ENCODE data around the gene SDHAF3.
"Not testable (repeated sequence)": the region's sequence is repeated elsewhere in the genome, so short reads cannot be mapped to it uniquely, and the experiment has no call there.

The SDHAF3 gene

GRCh38 chr7:97096037-97096436 is 21.5 kb upstream of the SDHAF3 start:
- no peak overlapping the region for H3K9ac ChIP-seq (ENCODE audit: low read depth, low read length)
- no peaks in the 10 kb centered on the region for H3K36me3 ChIP-seq (ENCODE audit: insufficient read depth, low read depth, low read length)
- H3K9me3 ChIP-seq (ENCODE audit: insufficient read depth, low read depth, low read length) = no peaks in the 10 kb centered on the region
- no peak overlapping the region for H3K4me3 ChIP-seq (ENCODE audit: low read length)
- H3K27ac ChIP-seq (ENCODE audit: low read length) = no peak overlapping the region
- no peaks in the 10 kb centered on the region for H3K4me1 ChIP-seq (ENCODE audit: insufficient read depth, low read length)
- no peaks in the 10 kb centered on the region for H3K27me3 ChIP-seq (ENCODE audit: insufficient read depth, low read length)

GRCh38 chr7:97096661-97097060 is 20.8 kb upstream of the SDHAF3 start:
- Histone ChIP-seq H3K9me3 (ENCODE audit: insufficient read depth, low read depth, low read length) (no peaks in the 10 kb centered on the region), H3K27ac (ENCODE audit: low read length) (no peak overlapping the region), H3K4me1 (ENCODE audit: insufficient read depth, low read length) (no peaks in the 10 kb centered on the region), H3K9ac (ENCODE audit: low read depth, low read length) (no peak overlapping the region), H3K4me3 (ENCODE audit: low read length) (no peak overlapping the region), H3K36me3 (ENCODE audit: insufficient read depth, low read depth, low read length) (no peaks in the 10 kb centered on the region), H3K27me3 (ENCODE audit: insufficient read depth, low read length) (no peaks in the 10 kb centered on the region)

- Histone ChIP-seq H3K27ac (ENCODE audit: low read length) (no peak overlapping the region), H3K9me3 (ENCODE audit: insufficient read depth, low read depth, low read length) (peaks cover 9% of the 10 kb centered on the region), H3K36me3 (ENCODE audit: insufficient read depth, low read depth, low read length) (no peaks in the 10 kb centered on the region), H3K4me1 (ENCODE audit: insufficient read depth, low read length) (no peaks in the 10 kb centered on the region), H3K4me3 (ENCODE audit: low read length) (no peak overlapping the region), H3K27me3 (ENCODE audit: insufficient read depth, low read length) (no peaks in the 10 kb centered on the region), H3K9ac (ENCODE audit: low read depth, low read length) (no peak overlapping the region)
Observed at GRCh38 chr7:97104719-97105238, 12.7 kb upstream of the SDHAF3 start.

GRCh38 chr7:97107192-97107800 is 10.2 kb upstream of the SDHAF3 start:
- no peaks in the 10 kb centered on the region for H3K4me1 ChIP-seq (ENCODE audit: insufficient read depth, low read length)
- H3K27me3 ChIP-seq (ENCODE audit: insufficient read depth, low read length) = no peaks in the 10 kb centered on the region
- no peak overlapping the region for H3K27ac ChIP-seq (ENCODE audit: low read length)

GRCh38 chr7:97116308-97116707 is 1.2 kb upstream of the SDHAF3 start:
- H3K4me3 ChIP-seq (ENCODE audit: low read length) = no peak overlapping the region
- H3K27ac ChIP-seq (ENCODE audit: low read length) = no peak overlapping the region

More at GRCh38 chr7:97107192-97107800, 10.2 kb upstream of the SDHAF3 start:
- Histone ChIP-seq H3K9ac (ENCODE audit: low read depth, low read length) (no peak overlapping the region), H3K9me3 (ENCODE audit: insufficient read depth, low read depth, low read length) (peaks cover 9% of the 10 kb centered on the region), H3K4me3 (ENCODE audit: low read length) (no peak overlapping the region), H3K36me3 (ENCODE audit: insufficient read depth, low read depth, low read length) (no peaks in the 10 kb centered on the region)

GRCh38 chr7:97117035-97117371 is 495 bp upstream of the SDHAF3 start:
- Histone ChIP-seq H3K4me3 (ENCODE audit: low read length) (peak overlapping the region; percentile 86), H3K27ac (ENCODE audit: low read length) (peak overlapping the region; percentile 79), H3K9ac (ENCODE audit: low read depth, low read length) (peak overlapping the region; percentile 85; the same call in 1 of the 2 replicates), H3K4me1 (ENCODE audit: insufficient read depth, low read length) (peaks cover 3% of the 10 kb centered on the region; the same call in 1 of the 2 replicates), H3K36me3 (ENCODE audit: insufficient read depth, low read depth, low read length) (no peaks in the 10 kb centered on the region), H3K9me3 (ENCODE audit: insufficient read depth, low read depth, low read length) (no peaks in the 10 kb centered on the region), H3K27me3 (ENCODE audit: insufficient read depth, low read length) (no peaks in the 10 kb centered on the region)

More at GRCh38 chr7:97116308-97116707, 1.2 kb upstream of the SDHAF3 start:
- Histone ChIP-seq H3K9me3 (ENCODE audit: insufficient read depth, low read depth, low read length) (no peaks in the 10 kb centered on the region), H3K4me1 (ENCODE audit: insufficient read depth, low read length) (peaks cover 3% of the 10 kb centered on the region; the same call in 1 of the 2 replicates), H3K9ac (ENCODE audit: low read depth, low read length) (no peak overlapping the region), H3K27me3 (ENCODE audit: insufficient read depth, low read length) (no peaks in the 10 kb centered on the region), H3K36me3 (ENCODE audit: insufficient read depth, low read depth, low read length) (no peaks in the 10 kb centered on the region)

- Histone ChIP-seq H3K36me3 (ENCODE audit: insufficient read depth, low read depth, low read length) (no peaks in the 10 kb centered on the region), H3K4me3 (ENCODE audit: low read length) (peak overlapping the region; percentile 86), H3K27ac (ENCODE audit: low read length) (no peak overlapping the region)
Observed at GRCh38 chr7:97118306-97118917, 914 bp downstream of the SDHAF3 start.

GRCh38 chr7:97119747-97120146 is 2.2 kb downstream of the SDHAF3 start:
- Histone ChIP-seq H3K4me1 (ENCODE audit: insufficient read depth, low read length) (peaks cover 3% of the 10 kb centered on the region; the same call in 1 of the 2 replicates), H3K4me3 (ENCODE audit: low read length) (peak overlapping the region; percentile 86; the same call in 1 of the 2 replicates), H3K27ac (ENCODE audit: low read length) (no peak overlapping the region), H3K27me3 (ENCODE audit: insufficient read depth, low read length) (no peaks in the 10 kb centered on the region), H3K36me3 (ENCODE audit: insufficient read depth, low read depth, low read length) (no peaks in the 10 kb centered on the region), H3K9ac (ENCODE audit: low read depth, low read length) (no peak overlapping the region), H3K9me3 (ENCODE audit: insufficient read depth, low read depth, low read length) (no peaks in the 10 kb centered on the region)

More at GRCh38 chr7:97118306-97118917, 914 bp downstream of the SDHAF3 start:
- no peaks in the 10 kb centered on the region for H3K9me3 ChIP-seq (ENCODE audit: insufficient read depth, low read depth, low read length)
- H3K9ac ChIP-seq (ENCODE audit: low read depth, low read length) = peak overlapping the region; percentile 94
- no peaks in the 10 kb centered on the region for H3K27me3 ChIP-seq (ENCODE audit: insufficient read depth, low read length)
- peaks cover 3% of the 10 kb centered on the region; the same call in 1 of the 2 replicates for H3K4me1 ChIP-seq (ENCODE audit: insufficient read depth, low read length)

GRCh38 chr7:97120713-97121457 is 3.4 kb downstream of the SDHAF3 start:
- no peaks in the 10 kb centered on the region for H3K27me3 ChIP-seq (ENCODE audit: insufficient read depth, low read length)
- no peaks in the 10 kb centered on the region for H3K9me3 ChIP-seq (ENCODE audit: insufficient read depth, low read depth, low read length)
- no peak overlapping the region for H3K9ac ChIP-seq (ENCODE audit: low read depth, low read length)
- H3K36me3 ChIP-seq (ENCODE audit: insufficient read depth, low read depth, low read length) = no peaks in the 10 kb centered on the region
- H3K4me1 ChIP-seq (ENCODE audit: insufficient read depth, low read length) = peaks cover 5% of the 10 kb centered on the region
- H3K4me3 ChIP-seq (ENCODE audit: low read length) = no peak overlapping the region
- no peak overlapping the region for H3K27ac ChIP-seq (ENCODE audit: low read length)

GRCh38 chr7:97123115-97123514 is 5.6 kb downstream of the SDHAF3 start:
- not testable (repeated sequence) for H3K36me3 ChIP-seq (ENCODE audit: insufficient read depth, low read depth, low read length); H3K4me3 ChIP-seq (ENCODE audit: low read length); H3K27me3 ChIP-seq (ENCODE audit: insufficient read depth, low read length); H3K27ac ChIP-seq (ENCODE audit: low read length); H3K9me3 ChIP-seq (ENCODE audit: insufficient read depth, low read depth, low read length); H3K9ac ChIP-seq (ENCODE audit: low read depth, low read length)
- H3K4me1 ChIP-seq (ENCODE audit: insufficient read depth, low read length) = peaks cover 12% of the 10 kb centered on the region

- peak overlapping the region; percentile 34; the same call in 1 of the 2 replicates for H3K9ac ChIP-seq (ENCODE audit: low read depth, low read length)
- no peaks in the 10 kb centered on the region for H3K27me3 ChIP-seq (ENCODE audit: insufficient read depth, low read length)
- H3K36me3 ChIP-seq (ENCODE audit: insufficient read depth, low read depth, low read length) = no peaks in the 10 kb centered on the region
- no peak overlapping the region for H3K27ac ChIP-seq (ENCODE audit: low read length)
- peaks cover 12% of the 10 kb centered on the region for H3K4me1 ChIP-seq (ENCODE audit: insufficient read depth, low read length)
- peak overlapping the region; percentile 28; the same call in 1 of the 2 replicates for H3K4me3 ChIP-seq (ENCODE audit: low read length)
- H3K9me3 ChIP-seq (ENCODE audit: insufficient read depth, low read depth, low read length) = no peaks in the 10 kb centered on the region
Observed at GRCh38 chr7:97126483-97127171, 9.1 kb downstream of the SDHAF3 start.

All from iPS-20b (cell line).